GM18511 (cell line): Measurements from ENCODE around the gene MAPK7.

Experiments
- ATAC-seq: cut with Tn5 transposase; IDR thresholded peaks from one replicate; pipeline ENCODE4 v1.9.1; 2021; ENCODE audit warnings: mild to moderate bottlenecking, moderate library complexity; ENCODE audit not compliant: unreplicated experiment

Gene MAPK7

DNA sequence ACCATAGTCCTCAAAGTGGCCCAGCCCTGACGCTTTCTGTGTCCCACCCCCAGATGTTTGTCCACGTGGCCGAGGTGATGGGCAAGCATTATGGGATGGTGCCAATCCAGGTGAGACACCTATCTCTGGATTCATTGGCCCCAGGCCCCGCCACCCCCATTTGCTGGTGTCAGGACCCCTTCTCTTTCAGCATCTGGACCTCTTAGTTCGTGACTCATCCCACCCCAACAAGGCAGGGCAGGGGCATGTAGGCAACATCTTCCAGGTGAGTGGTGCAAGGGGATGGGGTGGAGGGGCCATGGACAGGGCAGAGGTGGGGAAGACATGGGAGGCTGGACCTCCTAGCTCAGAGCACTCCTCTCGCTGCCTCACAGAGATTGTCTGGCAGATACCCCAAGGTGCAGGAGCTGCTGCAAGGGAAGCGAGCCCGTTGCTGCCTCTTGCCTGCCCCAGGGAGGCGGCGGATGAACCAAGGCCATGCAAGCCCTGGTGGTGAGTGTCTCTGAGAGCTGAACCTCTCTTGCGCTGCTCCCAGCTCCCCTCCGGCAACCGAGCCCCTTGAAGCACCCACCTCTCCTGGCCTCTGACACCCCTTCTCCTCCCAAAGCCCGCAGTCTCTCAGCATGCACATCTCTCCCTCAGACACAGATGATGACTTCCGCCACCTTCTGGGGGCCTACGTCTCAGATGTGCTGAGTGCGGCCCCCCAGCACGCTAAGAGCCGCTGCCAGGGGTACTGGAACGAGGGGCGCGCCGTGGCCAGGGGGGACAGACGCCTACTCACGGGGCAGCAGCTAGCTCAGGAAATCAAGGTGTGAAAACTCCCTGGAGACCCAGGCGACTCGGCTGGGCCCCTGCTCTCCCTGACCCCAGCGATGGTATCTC, 36.3 kb downstream of the MAPK7 start:
- ATAC-seq = no peak

DNA sequence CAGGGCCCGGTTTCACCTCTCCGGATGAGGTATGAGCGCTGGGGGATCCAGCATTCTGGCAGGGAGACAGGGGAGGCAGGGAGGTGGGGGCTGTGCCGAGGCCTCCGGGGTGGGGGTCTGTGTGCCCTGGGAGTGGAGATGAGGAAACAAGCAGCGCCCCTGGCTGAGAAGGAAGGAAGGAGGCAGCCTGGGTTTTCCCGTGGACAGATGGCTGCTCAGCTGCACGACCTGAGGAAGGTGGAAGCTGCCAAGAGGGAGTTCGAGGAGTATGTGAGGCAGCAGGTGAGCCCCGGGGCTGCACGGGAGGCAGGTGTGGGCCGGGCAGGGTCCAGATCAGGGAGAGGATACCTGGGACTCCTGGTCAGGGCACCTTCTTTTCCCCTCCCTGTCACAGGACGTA, 37.0 kb downstream of the MAPK7 start:
- ATAC-seq = no peak

DNA sequence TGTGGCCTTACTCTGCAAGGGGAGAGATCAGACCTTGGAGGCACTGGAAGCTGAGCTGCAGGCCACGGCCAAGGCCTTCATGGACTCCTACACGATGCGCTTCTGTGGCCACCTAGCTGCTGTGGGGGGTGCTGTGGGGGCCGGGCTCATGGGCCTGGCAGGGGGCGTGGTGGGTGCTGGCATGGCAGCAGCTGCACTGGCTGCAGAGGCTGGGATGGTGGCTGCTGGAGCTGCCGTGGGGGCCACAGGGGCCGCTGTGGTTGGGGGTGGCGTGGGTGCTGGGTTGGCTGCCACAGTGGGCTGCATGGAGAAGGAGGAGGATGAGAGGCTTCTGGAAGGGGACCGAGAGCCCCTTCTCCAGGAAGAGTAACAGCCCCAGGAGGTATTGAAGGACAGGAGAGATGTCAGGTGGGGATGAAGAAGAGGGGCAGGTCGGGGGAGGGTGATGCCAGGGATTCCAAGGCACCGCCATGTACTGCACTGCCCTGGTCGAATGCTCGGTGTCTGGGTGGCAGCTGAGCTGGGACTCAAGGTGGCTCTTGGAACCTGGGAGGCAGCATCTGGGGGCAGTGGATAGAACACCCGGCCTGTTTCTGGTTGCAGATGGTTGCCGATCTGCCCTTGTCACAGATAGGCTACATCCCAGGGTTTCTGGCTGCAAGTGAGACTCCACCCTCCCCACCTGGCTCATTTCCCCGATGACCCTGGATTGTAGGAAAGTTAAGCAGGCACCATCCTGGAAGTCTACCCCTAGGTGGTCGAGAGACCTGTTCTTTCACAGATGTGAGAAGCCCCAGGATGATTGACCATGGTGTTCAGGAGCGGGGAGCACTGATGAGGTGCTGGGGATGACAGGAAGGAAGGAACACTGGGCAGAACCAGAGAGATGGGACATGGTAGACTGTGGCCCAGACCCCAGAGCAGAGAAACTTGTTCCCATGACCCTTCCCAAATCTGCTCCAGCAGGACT, 37.8 kb downstream of the MAPK7 start:
- ATAC-seq = no peak

DNA sequence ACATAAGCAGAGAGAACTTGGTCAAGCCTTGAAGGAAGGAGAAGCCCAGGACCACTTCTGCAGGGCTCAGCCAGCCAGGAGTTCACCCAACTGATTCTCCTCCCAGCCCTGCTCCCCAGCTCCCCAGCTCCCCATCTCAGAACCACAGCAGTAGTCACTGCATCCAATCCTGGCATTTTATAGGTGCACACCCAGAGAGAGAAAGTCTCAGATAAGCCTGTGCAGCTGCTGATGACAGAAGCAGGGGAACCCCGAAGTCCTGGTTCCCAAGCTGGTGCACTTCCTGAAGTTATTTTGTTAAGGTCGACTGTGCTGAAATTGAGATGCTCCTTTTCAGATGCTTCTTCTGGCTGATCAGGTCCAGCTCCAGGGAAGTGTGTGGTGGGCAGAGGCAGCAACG, 39.3 kb downstream of the MAPK7 start:
- no peak for ATAC-seq

DNA sequence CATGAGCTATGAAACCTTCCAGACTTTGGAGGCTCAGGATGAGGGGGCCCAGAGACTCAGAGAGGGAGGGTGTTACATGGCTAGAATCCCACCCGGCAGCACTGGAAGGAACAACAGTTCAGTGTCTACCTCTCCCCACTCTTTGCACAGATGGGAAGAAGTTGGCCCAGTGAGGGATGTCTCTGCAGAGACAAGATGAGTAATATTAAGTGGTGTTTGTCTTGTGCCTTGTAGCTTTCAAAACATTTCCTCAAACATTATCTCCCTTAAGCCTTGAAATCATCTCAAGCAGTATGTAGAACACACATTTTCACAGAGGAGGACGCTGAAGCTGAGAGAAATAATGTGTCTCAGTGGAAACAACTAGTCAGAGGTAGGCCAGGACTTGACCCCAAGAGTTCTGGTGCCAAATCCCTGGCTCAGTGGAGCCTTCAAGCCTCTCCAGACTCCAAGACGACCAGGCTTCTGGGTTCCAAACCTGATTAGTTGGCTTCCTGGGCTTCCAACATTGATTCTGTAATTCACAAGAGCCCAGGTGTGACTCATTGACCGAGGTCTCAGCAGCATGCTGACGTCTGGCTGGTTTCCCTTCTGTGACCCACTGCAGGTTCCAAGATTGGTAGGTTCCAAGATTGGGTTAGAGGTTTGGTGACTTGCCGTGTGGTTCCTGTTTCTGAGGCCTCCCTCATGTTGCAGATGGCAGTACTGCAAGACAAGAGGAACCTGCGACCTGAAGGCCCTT, 40.1 kb downstream of the MAPK7 start:
- no peak for ATAC-seq

DNA sequence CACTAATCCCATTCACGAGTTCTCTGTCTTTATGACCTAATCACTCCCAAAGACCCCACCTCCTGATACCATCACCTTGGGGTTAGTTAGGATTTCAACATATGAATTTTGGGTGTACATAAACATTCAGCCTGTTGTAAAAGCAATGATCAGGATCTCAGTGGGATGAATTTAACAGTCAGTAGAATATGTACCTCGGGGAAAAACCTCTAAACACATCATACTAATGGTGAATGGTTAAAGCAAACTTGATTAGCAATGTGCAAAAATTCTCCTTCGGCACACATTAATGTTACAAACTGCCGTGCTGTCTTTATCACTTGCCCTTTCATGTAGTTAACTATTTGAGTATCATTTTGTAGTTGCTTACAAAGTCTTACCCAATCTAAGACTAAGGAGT, 42.9 kb downstream of the MAPK7 start:
- no peak for ATAC-seq

DNA sequence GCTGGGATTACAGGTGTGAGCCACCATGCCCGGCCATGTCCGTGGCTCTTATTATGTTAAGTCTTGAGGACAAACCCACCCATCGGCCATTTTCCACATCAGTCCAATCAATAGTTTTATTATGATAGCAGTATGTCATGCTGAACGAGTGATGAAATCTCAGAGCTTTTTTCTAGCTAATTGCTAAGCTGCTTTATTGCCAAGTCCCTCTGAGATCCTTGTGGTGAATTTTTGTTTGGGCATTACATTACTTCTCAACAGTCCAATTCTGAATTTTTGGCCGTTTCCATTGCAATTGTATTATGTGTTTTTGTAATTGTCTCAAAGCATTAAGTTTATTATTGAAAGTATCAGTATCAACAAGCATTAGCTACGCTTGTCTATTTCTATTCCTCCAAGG, 43.6 kb downstream of the MAPK7 start:
- ATAC-seq = no peak

DNA sequence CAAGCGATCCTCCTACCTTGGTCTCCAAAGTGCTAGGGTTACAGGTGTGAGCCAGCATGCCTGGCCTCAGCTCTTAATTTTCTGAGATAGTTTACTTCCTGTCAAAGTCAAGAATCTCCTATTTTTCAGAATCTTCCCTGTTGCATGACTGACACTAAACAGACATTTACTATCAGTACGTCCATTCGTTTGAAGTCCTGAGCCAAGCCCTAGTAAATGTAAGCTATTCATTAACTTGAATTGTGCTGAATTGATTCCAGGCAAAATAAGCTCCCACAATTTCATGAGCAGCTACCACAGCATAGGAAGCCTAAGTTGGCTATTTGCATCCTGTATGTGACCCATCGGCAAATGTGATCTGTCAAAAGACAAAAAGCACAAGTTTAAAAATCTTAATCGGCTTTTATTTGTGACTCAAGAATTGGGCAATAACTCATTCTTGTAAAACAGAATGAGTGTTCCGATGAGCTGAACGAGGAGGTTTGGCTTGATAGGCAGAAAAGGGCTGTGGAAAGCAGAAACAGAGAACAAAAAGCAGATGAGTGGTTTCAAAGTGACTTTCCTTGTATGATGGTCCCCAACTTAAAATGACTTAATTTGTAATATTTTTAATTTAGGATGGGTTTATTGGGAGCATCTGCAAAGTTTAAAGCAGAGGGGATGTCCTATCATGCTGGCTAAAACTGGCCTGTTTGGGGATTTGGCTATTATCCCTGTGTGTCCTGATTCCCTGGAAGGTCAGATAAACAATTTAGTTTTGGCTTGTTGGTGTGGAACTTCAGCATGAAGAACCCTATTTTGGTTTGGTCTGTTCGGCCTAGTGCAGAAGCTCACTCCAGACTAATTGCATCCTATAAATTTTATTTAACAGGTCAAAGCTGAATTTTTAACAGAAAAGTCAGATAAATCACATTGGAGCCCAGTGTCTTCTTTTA, 46.9 kb downstream of the MAPK7 start:
- no peak for ATAC-seq

DNA sequence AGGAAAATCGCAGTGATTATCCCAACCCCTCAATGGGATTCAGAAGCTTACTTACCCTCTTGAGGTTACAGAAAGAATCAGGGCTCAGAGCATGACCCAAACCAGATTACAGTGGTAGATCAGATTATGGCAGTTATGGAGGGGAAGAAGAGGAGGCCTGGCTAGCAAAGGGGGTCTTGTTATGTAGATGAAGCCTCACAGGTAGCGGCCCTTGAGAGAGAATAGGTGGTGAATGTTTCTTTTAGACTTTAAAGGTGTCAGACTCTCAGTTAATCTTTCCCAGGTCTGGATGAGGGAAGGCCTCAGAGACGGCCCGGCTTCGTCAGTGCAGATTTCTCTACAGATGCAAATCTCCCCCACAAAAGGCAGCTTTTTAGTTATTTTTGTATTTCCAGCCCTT, 48.3 kb downstream of the MAPK7 start:
- no peak for ATAC-seq

DNA sequence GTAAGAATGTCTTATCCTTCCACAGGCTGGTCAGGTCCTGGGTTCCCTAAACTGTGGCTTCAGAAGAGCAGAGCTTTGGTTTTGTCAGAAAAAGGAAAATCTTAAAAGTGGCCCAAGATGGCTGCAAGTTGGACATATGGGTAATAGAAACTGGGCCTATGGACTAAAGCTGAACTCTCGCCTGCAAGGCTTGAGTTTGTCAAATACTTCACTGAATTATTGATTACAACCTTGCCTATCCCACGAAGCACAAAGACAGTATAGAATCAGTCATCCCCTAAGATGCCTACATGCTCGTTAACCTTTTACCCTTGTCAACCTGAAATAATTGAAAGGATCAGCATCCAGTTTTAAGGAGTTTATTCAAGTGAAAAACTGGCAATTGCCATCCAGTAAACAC, 53.4 kb downstream of the MAPK7 start:
- no peak for ATAC-seq
